Tibial nerve (tissue), 4 donors: Measurements from ENCODE around the gene CD1E.

Experiments
- EP300 ChIP-seq, 2 donors: sonication (generic); formaldehyde crosslinking; IDR thresholded peaks; one replicate each; pipeline ENCODE4 v1.6.1; 2017; ENCODE audit warnings: antibody characterized with exemption in 2 of 2, mild to moderate bottlenecking in 1 of 2
- TF ChIP-seq, protein P1 (sequence below), 5 experiments: fragments of 200-600 bp in 3 of 5; fragments of 450-650 bp in 2 of 5; sonication (generic) in 3 of 5; IDR thresholded peaks; one replicate each; pipeline ENCODE4 v1.5.1; 2016 to 2019; ENCODE audit warnings: antibody characterized with exemption in 5 of 5, mild to moderate bottlenecking in 3 of 5, moderate library complexity in 2 of 5

DNA sequence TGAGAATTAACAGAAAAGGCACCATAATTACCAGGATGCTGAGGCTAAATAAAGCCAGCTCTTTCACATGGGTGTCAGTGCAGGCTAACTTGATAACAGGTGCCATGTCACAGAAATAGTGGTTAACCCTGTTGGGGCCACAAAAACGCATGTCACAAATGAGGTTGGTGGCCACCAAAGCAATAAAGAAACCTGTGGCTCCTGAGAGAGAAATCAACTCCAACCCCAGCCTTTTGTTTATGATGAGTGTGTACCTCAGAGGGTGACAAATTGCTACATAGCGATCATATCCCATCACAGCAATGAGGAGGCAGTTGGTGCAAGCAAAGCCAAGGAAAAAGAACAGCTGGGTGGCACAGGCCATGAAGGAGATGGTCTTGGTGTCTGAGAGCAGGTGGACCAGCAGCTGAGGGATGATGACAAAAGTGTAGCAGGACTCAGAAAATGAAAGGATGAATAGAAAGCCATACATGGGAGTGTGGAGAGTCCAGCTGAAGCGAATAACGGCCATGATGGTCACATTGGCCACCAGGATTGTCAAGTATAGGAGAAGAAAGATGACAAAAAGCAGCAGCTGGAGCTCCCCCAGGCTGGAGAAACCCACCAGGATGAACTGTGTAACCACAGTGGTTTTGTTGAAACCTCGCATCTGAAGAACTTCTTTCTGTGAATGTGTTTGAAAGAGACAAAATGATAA lies 45.3 kb downstream of the CD1E start, which contains the start of gene OR10T2:
- TF ChIP-seq, protein P1, sequence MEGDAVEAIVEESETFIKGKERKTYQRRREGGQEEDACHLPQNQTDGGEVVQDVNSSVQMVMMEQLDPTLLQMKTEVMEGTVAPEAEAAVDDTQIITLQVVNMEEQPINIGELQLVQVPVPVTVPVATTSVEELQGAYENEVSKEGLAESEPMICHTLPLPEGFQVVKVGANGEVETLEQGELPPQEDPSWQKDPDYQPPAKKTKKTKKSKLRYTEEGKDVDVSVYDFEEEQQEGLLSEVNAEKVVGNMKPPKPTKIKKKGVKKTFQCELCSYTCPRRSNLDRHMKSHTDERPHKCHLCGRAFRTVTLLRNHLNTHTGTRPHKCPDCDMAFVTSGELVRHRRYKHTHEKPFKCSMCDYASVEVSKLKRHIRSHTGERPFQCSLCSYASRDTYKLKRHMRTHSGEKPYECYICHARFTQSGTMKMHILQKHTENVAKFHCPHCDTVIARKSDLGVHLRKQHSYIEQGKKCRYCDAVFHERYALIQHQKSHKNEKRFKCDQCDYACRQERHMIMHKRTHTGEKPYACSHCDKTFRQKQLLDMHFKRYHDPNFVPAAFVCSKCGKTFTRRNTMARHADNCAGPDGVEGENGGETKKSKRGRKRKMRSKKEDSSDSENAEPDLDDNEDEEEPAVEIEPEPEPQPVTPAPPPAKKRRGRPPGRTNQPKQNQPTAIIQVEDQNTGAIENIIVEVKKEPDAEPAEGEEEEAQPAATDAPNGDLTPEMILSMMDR (IDR thresholded peaks at IDR 0.05): no peak
- no peak for TF ChIP-seq EP300 (IDR thresholded peaks at IDR 0.05)
